MCF 10A (cell line): Measurements from ENCODE around the gene TIMM50. TPM values are rescaled to one million over a fixed set of nuclear protein-coding genes. Genes with fewer than 3 reads are reported as not detected.

Experiments
- BruUV-seq: library from RNA; stranded (reverse); fragments of 400-500 nt; replicated peaks from 2 replicates; lab custom pipeline; 2021; lab: Mats Ljungman, UMichigan
- CTCF ChIA-PET: fragments of 300-600 bp; sonication (Branson Sonifier 250); formaldehyde crosslinking; extraction: SDS; loops from one replicate; lab custom pipeline; 2021; ENCODE audit warnings: antibody characterized with exemption, inconsistent platforms; lab: Yijun Ruan, JAX
- POLR2A ChIA-PET: fragments of 300-600, 350-650 bp; sonication (Branson Sonifier 250); formaldehyde crosslinking; extraction: SDS; loops from one replicate; lab custom pipeline; 2020; ENCODE audit warnings: antibody characterized with exemption, inconsistent platforms; lab: Yijun Ruan, JAX
- DNase-seq: peaks from one replicate; pipeline ENCODE4 v3.0.0-alpha.2; 2018; ENCODE audit not compliant: unreplicated experiment
- H3K27ac Mint-ChIP-seq: one replicate; pipeline ENCODE4 v1.8.0; 2022; ENCODE audit warnings: mild to moderate bottlenecking, low read depth, mixed read lengths; ENCODE audit not compliant: unreplicated experiment
- H3K27me3 Mint-ChIP-seq: one replicate; pipeline ENCODE4 v1.8.0; 2022; ENCODE audit warnings: mixed read lengths; ENCODE audit not compliant: insufficient read depth, unreplicated experiment
- H3K36me3 Mint-ChIP-seq: one replicate; pipeline ENCODE4 v1.8.0; 2022; ENCODE audit warnings: mild to moderate bottlenecking, moderate library complexity, mixed read lengths; ENCODE audit not compliant: insufficient read depth, unreplicated experiment
- H3K4me1 Mint-ChIP-seq: one replicate; pipeline ENCODE4 v1.8.0; 2022; ENCODE audit warnings: mixed read lengths; ENCODE audit not compliant: insufficient read depth, unreplicated experiment
- H3K4me3 Mint-ChIP-seq: one replicate; pipeline ENCODE4 v1.8.0; 2022; ENCODE audit warnings: mild to moderate bottlenecking, moderate library complexity, mixed read lengths; ENCODE audit not compliant: unreplicated experiment
- H3K9me3 Mint-ChIP-seq: one replicate; pipeline ENCODE4 v1.8.0; 2022; ENCODE audit warnings: mixed read lengths; ENCODE audit not compliant: unreplicated experiment
- intact Hi-C: fragments of 100-400 bp; cut with micrococcal nuclease; formaldehyde crosslinking; loops from 2 replicates; pipeline ENCODE4 v1.14.1; 2022
- total RNA-seq: library from RNA; stranded (reverse); gene quantifications from 2 replicates; pipeline ENCODE4 v1.2.3, GENCODE V29; 2022
- TF ChIP-seq, protein P1 (sequence below): fragments of 200-600 bp; IDR thresholded peaks from one replicate; pipeline ENCODE4 v1.8.0; 2022; ENCODE audit warnings: antibody characterized with exemption, mild to moderate bottlenecking; ENCODE audit not compliant: unreplicated experiment

The TIMM50 gene
- total RNA-seq, 1 experiment from 2014 or later: 94.2 TPM

DNA sequence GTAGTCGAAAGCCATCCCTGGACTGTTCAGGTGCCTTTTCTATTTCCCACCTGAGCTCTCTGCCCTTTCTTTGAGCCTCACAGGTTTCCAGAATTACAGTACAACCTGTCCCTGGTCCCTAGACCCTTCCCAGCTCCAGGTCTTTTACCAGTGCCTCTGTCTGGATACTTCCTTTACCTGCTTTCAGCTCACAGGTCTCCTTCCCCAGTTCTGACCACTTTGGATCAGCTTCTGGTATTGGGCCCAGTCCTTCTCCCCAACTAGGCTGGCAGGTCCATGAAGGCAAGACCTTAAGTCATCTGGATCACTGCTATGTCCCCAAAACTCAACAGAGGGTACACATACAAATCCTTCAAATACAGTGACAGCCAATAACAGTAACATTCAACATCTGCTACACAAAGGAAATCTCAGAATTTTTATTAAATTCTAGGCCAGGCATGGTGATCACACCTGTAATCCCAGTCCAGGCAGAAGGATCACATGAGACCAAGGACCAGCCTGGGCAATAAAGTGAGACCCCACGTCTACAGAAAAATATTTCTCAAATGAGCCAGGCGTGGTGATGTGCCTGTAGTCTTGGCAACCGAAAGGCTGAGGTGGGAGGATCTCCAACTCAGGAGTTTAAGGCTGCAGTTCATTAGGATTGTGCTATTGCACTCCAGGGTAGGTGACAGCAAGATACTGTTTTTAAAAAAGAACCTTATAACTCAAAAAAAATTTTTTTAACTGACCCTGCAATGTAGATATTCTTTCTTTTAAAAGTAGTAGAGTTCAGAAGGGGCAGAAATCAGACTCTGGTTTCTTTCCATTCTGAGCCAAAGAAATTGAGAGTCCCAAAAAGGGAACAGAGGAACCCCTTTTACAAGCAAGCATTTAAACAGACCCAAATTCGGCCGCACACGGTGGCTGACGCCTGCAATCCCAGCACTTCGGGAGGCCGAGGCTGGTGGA lies 46.2 kb upstream of the TIMM50 start:
- H3K36me3 Mint-ChIP-seq: peaks cover 68% of the 10 kb centered on the region
- no peaks in the 10 kb centered on the region for H3K27me3 Mint-ChIP-seq
- H3K4me3 Mint-ChIP-seq: peak overlapping the region; percentile 81
- ChIA-PET POLR2A (interaction anchor here (0.6 to 5.1 kb wide), 24 partner anchors 8 to 554 kb away, joined by 3 to 107 read pairs (median 13); partner anchors contain the start of genes EID2, EID2B, MED29 and PAF1), CTCF (interaction anchor here (0.7 to 2.0 kb wide), 6 partner anchors 10 to 99 kb away, joined by 3 to 8 read pairs (median 5); partner anchors contain the start of genes EID2B and PLEKHG2)
- no peak for DNase-seq
- H3K9me3 Mint-ChIP-seq: no peaks in the 10 kb centered on the region
- H3K4me1 Mint-ChIP-seq: peaks cover 8% of the 10 kb centered on the region
- BruUV-seq: no TSS peak
- TF ChIP-seq, protein P1, sequence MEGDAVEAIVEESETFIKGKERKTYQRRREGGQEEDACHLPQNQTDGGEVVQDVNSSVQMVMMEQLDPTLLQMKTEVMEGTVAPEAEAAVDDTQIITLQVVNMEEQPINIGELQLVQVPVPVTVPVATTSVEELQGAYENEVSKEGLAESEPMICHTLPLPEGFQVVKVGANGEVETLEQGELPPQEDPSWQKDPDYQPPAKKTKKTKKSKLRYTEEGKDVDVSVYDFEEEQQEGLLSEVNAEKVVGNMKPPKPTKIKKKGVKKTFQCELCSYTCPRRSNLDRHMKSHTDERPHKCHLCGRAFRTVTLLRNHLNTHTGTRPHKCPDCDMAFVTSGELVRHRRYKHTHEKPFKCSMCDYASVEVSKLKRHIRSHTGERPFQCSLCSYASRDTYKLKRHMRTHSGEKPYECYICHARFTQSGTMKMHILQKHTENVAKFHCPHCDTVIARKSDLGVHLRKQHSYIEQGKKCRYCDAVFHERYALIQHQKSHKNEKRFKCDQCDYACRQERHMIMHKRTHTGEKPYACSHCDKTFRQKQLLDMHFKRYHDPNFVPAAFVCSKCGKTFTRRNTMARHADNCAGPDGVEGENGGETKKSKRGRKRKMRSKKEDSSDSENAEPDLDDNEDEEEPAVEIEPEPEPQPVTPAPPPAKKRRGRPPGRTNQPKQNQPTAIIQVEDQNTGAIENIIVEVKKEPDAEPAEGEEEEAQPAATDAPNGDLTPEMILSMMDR: no peak
- H3K27ac Mint-ChIP-seq: peak overlapping the region; percentile 95
- intact Hi-C loops: no loop called here

DNA sequence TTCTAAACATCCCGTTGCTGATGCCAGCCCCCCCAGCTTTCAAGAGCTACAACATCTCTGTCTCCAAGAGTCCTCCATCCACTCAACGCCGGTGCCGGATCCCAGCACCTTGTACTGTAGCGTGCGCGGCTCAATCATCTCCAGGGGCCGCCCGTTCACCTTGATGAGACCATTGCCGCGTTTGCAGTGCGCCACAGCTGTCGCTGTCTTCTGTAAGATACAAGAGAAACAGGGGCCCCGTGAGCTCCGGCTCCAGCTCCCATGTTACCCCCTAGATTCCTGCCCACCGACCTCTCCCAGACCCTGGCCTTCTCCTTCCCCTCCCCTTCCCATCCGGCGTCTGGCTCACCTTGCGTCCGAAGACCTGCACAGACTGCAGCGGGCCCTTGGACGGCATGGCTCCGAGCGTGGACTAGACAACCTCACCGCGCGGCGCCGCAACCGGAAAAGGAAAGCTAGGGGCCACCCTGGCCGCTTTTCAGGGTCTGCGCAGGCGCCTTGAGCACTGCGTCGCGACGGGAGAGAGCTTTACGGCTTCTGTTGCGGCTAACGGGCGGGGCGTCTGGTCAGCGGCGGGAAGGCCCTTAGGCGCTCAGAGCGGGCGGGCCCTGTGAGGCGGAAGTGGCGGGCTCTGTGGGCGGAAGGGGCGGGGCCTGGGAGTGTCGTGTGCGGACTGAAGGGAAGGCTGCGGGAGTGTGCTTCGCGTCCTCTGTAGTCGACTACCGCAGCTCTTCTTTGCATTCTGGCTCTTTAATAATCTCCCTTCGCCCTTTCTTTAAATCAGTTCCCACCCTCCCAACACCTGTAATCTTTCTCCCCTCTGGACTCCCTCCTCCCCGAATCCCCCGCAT lies 44.9 kb upstream of the TIMM50 start, which contains the start of gene RPS16:
TSS of gene RPS16 (minus strand) at position 451 of the 851 bp plus-strand sequence. CDS start at position 397, 54 bp downstream.
- ChIA-PET POLR2A (interaction anchor here (0.5 to 5.1 kb wide), 49 partner anchors 9 to 1281 kb away, joined by 3 to 107 read pairs (median 5); partner anchors contain the start of genes EID2, EID2B, ITPKC and MED29), CTCF (interaction anchor here (0.7 to 2.0 kb wide), 5 partner anchors 9 to 98 kb away, joined by 4 to 8 read pairs (median 5); partner anchors contain the start of gene EID2B)
- Mint-ChIP-seq H3K4me3 (peak within 1 kb of the TSS; percentile 81), H3K4me1 (peaks cover 8% of the 10 kb centered on the region), H3K27me3 (no peaks in the 10 kb centered on the region), H3K9me3 (no peaks in the 10 kb centered on the region), H3K27ac (peak within 1 kb of the TSS; percentile 95), H3K36me3 (peaks cover 62% of the 10 kb centered on the region)
- DNase-seq: peak; percentile 98
- TF ChIP-seq, protein P1: no peak
- intact Hi-C loops: loop anchor here (1.0 kb wide), 1 partner anchor 23 kb away; the partner anchor contains the start of gene PLEKHG2
- BruUV-seq: no TSS peak

DNA sequence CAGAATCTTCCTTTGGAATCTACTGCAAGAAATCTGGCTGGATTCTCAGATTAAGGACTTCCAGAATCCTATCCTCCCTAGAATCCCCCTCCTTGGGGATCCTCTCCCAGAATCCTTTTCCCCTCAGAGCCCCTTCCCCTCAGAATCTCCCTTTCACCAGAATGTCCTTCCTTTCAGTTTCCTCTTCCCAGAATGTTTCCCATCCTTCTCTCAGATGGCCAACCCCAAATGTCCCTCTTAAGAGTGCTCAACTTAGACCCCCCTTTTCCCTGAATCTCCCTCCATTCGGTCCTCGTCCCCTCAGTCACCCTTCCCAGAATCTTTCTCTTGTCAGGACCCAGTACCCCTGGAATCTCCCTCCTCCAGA lies 44.3 kb upstream of the TIMM50 start:
- peak overlapping the region; percentile 95 for H3K27ac Mint-ChIP-seq
- TF ChIP-seq, protein P1: no peak
- intact Hi-C loops: loop anchor here (1.0 kb wide), 1 partner anchor 24 kb away; the partner anchor contains the start of gene PLEKHG2
- TSS peak; percentile 97 for BruUV-seq
- ChIA-PET POLR2A (interaction anchor here (0.6 to 5.1 kb wide), 39 partner anchors 9 to 1281 kb away, joined by 3 to 107 read pairs (median 6); partner anchors contain the start of genes EID2, EID2B, ITPKC and MED29), CTCF (interaction anchor here (1.6 to 2.0 kb wide), 2 partner anchors 8 to 97 kb away, joined by 7 to 8 read pairs; partner anchors contain the start of gene EID2B)
- H3K4me1 Mint-ChIP-seq: peaks cover 8% of the 10 kb centered on the region
- no peaks in the 10 kb centered on the region for H3K9me3 Mint-ChIP-seq
- no peaks in the 10 kb centered on the region for H3K27me3 Mint-ChIP-seq
- peaks cover 56% of the 10 kb centered on the region for H3K36me3 Mint-ChIP-seq
- peak overlapping the region; percentile 81 for H3K4me3 Mint-ChIP-seq
- no peak for DNase-seq
